SK-N-MC (cell line): ENCODE measurements around the gene OSGEP.

ENCODE experiments used
- DNase-seq: peaks from one replicate; pipeline ENCODE4 v3.0.0-alpha.2; 2011; ENCODE audit warnings: low read depth, low spot score
- H3K27ac ChIP-seq: fragments of 200-600 bp; sonication (generic); 2 replicates; pipeline ENCODE4 v1.5.1; 2016; ENCODE audit warnings: mixed run types
- H3K36me3 ChIP-seq: fragments of 200-600 bp; sonication (generic); 2 replicates; pipeline ENCODE4 v1.6.1; 2017; ENCODE audit warnings: antibody characterized with exemption, low read length, mixed read lengths; ENCODE audit not compliant: insufficient read depth
- H3K4me3 ChIP-seq: fragments of 200-600 bp; sonication (generic); 2 replicates; pipeline ENCODE4 v1.5.1; 2016
- H3K9ac ChIP-seq: fragments of 200-600 bp; sonication (generic); 2 replicates; pipeline ENCODE4 v1.8.0; 2017; ENCODE audit warnings: mixed run types, mixed read lengths; ENCODE audit not compliant: insufficient read length
- H3K9me3 ChIP-seq: fragments of 200-600 bp; sonication (generic); 2 replicates; pipeline ENCODE4 v1.6.1; 2017; ENCODE audit warnings: low read depth, mild to moderate bottlenecking, antibody characterized with exemption, low read length, moderate library complexity, mixed read lengths
- EZH2 ChIP-seq: fragments of 200-600 bp; sonication (generic); IDR thresholded peaks from one replicate; pipeline ENCODE4 v1.6.1; 2017; ENCODE audit warnings: antibody characterized with exemption
- FOXP2 ChIP-seq: optimal IDR thresholded peaks from 2 replicates; pipeline ENCODE3; 2011; ENCODE audit warnings: mild to moderate bottlenecking, moderate library complexity; ENCODE audit not compliant: insufficient read depth; ENCODE audit errors: extremely low read length, control extremely low read depth
- POLR2AphosphoS5 ChIP-seq: IDR thresholded peaks from 2 replicates; pipeline ENCODE4 v1.6.1; 2012; ENCODE audit warnings: mild to moderate bottlenecking, low read depth, low read length, borderline replicate concordance

Gene OSGEP

GRCh38 chr14:20476776-20477175 lies 22.2 kb upstream of the OSGEP start:
- H3K36me3 ChIP-seq, result peaks cover 65% of the 10 kb centered on the region
- H3K4me3 ChIP-seq, result no peak overlapping the region
- H3K27ac ChIP-seq, result peak overlapping the region; percentile 51
- no peaks in the 10 kb centered on the region for H3K9me3 ChIP-seq
- no peak for TF ChIP-seq FOXP2
- TF ChIP-seq EZH2, result no peak
- no peak for TF ChIP-seq POLR2AphosphoS5
- H3K9ac ChIP-seq, result no peak overlapping the region
- no peak for DNase-seq

GRCh38 chr14:20472536-20473169 lies 18.0 kb upstream of the OSGEP start:
- Histone ChIP-seq H3K9me3 (no peaks in the 10 kb centered on the region), H3K4me3 (no peak overlapping the region), H3K36me3 (peaks cover 58% of the 10 kb centered on the region), H3K27ac (no peak overlapping the region), H3K9ac (no peak overlapping the region)
- no peak for TF ChIP-seq EZH2
- DNase-seq, result no peak

- no peak for TF ChIP-seq FOXP2
- TF ChIP-seq POLR2AphosphoS5, result no peak
- TF ChIP-seq EZH2, result no peak
- Histone ChIP-seq H3K9ac (peak overlapping the region; percentile 85), H3K36me3 (peaks cover 38% of the 10 kb centered on the region), H3K4me3 (peak overlapping the region; percentile 100), H3K27ac (no peak overlapping the region), H3K9me3 (no peaks in the 10 kb centered on the region)
- no peak for DNase-seq
Observed at GRCh38 chr14:20470603-20470901, 15.9 kb upstream of the OSGEP start.

GRCh38 chr14:20469890-20470602 lies 15.4 kb upstream of the OSGEP start:
- no peak for DNase-seq
- TF ChIP-seq POLR2AphosphoS5 (no peak), EZH2 (no peak), FOXP2 (no peak)
- Histone ChIP-seq H3K4me3 (peak overlapping the region; percentile 100), H3K9ac (peak overlapping the region; percentile 85), H3K36me3 (peaks cover 32% of the 10 kb centered on the region), H3K9me3 (no peaks in the 10 kb centered on the region), H3K27ac (no peak overlapping the region)

- DNase-seq, result no peak
- H3K9ac ChIP-seq, result peak within 1 kb of the TSS; percentile 85
- H3K27ac ChIP-seq, result no peak within 1 kb of the TSS
- no peaks in the 10 kb centered on the region for H3K9me3 ChIP-seq
- TF ChIP-seq POLR2AphosphoS5 (peak; percentile 99), EZH2 (no peak), FOXP2 (no peak)
- peaks cover 26% of the 10 kb centered on the region for H3K36me3 ChIP-seq
- peak within 1 kb of the TSS; percentile 100 for H3K4me3 ChIP-seq
Observed at GRCh38 chr14:20469242-20469889, 14.8 kb upstream of the OSGEP start, which contains the start of gene PNP. Gene PNP, plus strand, starts transcription at chr14:20469406. Its CDS starts 119 bp downstream, at chr14:20469525.

GRCh38 chr14:20468764-20469241 lies 14.2 kb upstream of the OSGEP start:
- H3K27ac ChIP-seq, result no peak overlapping the region
- TF ChIP-seq POLR2AphosphoS5 (no peak), FOXP2 (no peak), EZH2 (no peak)
- peak overlapping the region; percentile 85 for H3K9ac ChIP-seq
- peak overlapping the region; percentile 100 for H3K4me3 ChIP-seq
- H3K9me3 ChIP-seq, result no peaks in the 10 kb centered on the region
- DNase-seq, result no peak
- H3K36me3 ChIP-seq, result peaks cover 20% of the 10 kb centered on the region

- DNase-seq, result peak; percentile 99
- peak within 1 kb of the TSS; percentile 86 for H3K4me3 ChIP-seq
- H3K9ac ChIP-seq, result peak within 1 kb of the TSS; percentile 94
- H3K27ac ChIP-seq, result peak within 1 kb of the TSS; percentile 88
- TF ChIP-seq FOXP2, result peak; percentile 82
- no peak for TF ChIP-seq EZH2
- peak; percentile 78 for TF ChIP-seq POLR2AphosphoS5
- H3K9me3 ChIP-seq, result no peaks in the 10 kb centered on the region
- peaks cover 37% of the 10 kb centered on the region for H3K36me3 ChIP-seq
Observed at GRCh38 chr14:20461225-20462141, 6.9 kb upstream of the OSGEP start, which contains the start of gene PIP4P1. Gene PIP4P1, minus strand, starts transcription at chr14:20461434. Its CDS starts 109 bp downstream, at chr14:20461325.
